Mononuclear cell (primary cell): Measurements from ENCODE around the gene BTBD9. TPM values are rescaled to one million over a fixed set of nuclear protein-coding genes. Genes with fewer than 3 reads are reported as not detected.

Source experiments
- H3K27me3 ChIP-seq: 2 replicates; pipeline ENCODE4 v1.6.0; 2011; ENCODE audit warnings: low read length, control low read depth; ENCODE audit not compliant: insufficient read depth
- H3K4me1 ChIP-seq: 2 replicates; pipeline ENCODE4 v1.5.1; 2011; ENCODE audit warnings: mild to moderate bottlenecking, low read length, control low read depth; ENCODE audit not compliant: insufficient read depth
- H3K4me3 ChIP-seq: 2 replicates; pipeline ENCODE4 v1.5.1; 2011; ENCODE audit warnings: mild to moderate bottlenecking, low read length, moderate library complexity
- H3K9me3 ChIP-seq: 2 replicates; pipeline ENCODE4 v1.5.1; 2011; ENCODE audit warnings: low read depth, mild to moderate bottlenecking, control low read depth, low read length
- total RNA-seq: library from RNA; depleted of rRNA; stranded (reverse); fragments of >200 nt; gene quantifications from one replicate; pipeline ENCODE4 v1.2.3, GENCODE V29; 2012

BTBD9 gene
- total RNA-seq, 1 donor, result 93.7 TPM

- peaks cover 7% of the 10 kb centered on the region for H3K4me1 ChIP-seq
- H3K4me3 ChIP-seq, result no peak overlapping the region
- H3K9me3 ChIP-seq, result no peaks in the 10 kb centered on the region
- H3K27me3 ChIP-seq, result no peaks in the 10 kb centered on the region
Observed at GRCh38 chr6:38157905-38158304, 481.8 kb downstream of the BTBD9 start.

- H3K27me3 ChIP-seq, result no peaks in the 10 kb centered on the region
- H3K9me3 ChIP-seq, result no peaks in the 10 kb centered on the region
- no peak overlapping the region for H3K4me3 ChIP-seq
- H3K4me1 ChIP-seq, result peaks cover 7% of the 10 kb centered on the region
Observed at GRCh38 chr6:38156818-38157565, 482.7 kb downstream of the BTBD9 start.

GRCh38 chr6:38155621-38156204 lies 484.0 kb downstream of the BTBD9 start:
- Histone ChIP-seq H3K27me3 (no peaks in the 10 kb centered on the region), H3K4me3 (no peak overlapping the region), H3K9me3 (no peaks in the 10 kb centered on the region), H3K4me1 (peaks cover 7% of the 10 kb centered on the region)

GRCh38 chr6:38155144-38155543 lies 484.6 kb downstream of the BTBD9 start:
- Histone ChIP-seq H3K4me3 (no peak overlapping the region), H3K27me3 (no peaks in the 10 kb centered on the region), H3K4me1 (peaks cover 7% of the 10 kb centered on the region), H3K9me3 (no peaks in the 10 kb centered on the region)

- Histone ChIP-seq H3K4me3 (no peak overlapping the region), H3K27me3 (no peaks in the 10 kb centered on the region), H3K9me3 (no peaks in the 10 kb centered on the region), H3K4me1 (peaks cover 7% of the 10 kb centered on the region)
Observed at GRCh38 chr6:38154731-38155130, 485.0 kb downstream of the BTBD9 start.

- no peaks in the 10 kb centered on the region for H3K9me3 ChIP-seq
- no peaks in the 10 kb centered on the region for H3K27me3 ChIP-seq
- H3K4me1 ChIP-seq, result peaks cover 7% of the 10 kb centered on the region
- H3K4me3 ChIP-seq, result no peak overlapping the region
Observed at GRCh38 chr6:38153798-38154345, 485.9 kb downstream of the BTBD9 start.

GRCh38 chr6:38153076-38153797 lies 486.5 kb downstream of the BTBD9 start:
- H3K4me1 ChIP-seq, result peaks cover 7% of the 10 kb centered on the region
- no peak overlapping the region for H3K4me3 ChIP-seq
- no peaks in the 10 kb centered on the region for H3K27me3 ChIP-seq
- H3K9me3 ChIP-seq, result no peaks in the 10 kb centered on the region

- Histone ChIP-seq H3K4me3 (no peak overlapping the region), H3K9me3 (no peaks in the 10 kb centered on the region), H3K4me1 (peaks cover 7% of the 10 kb centered on the region), H3K27me3 (no peaks in the 10 kb centered on the region)
Observed at GRCh38 chr6:38152620-38153019, 487.1 kb downstream of the BTBD9 start.

GRCh38 chr6:38151580-38152500 lies 487.9 kb downstream of the BTBD9 start:
- Histone ChIP-seq H3K27me3 (no peaks in the 10 kb centered on the region), H3K9me3 (no peaks in the 10 kb centered on the region), H3K4me1 (peaks cover 7% of the 10 kb centered on the region), H3K4me3 (no peak overlapping the region)

GRCh38 chr6:38150681-38151296 lies 488.9 kb downstream of the BTBD9 start:
- Histone ChIP-seq H3K4me1 (peaks cover 7% of the 10 kb centered on the region), H3K9me3 (no peaks in the 10 kb centered on the region), H3K4me3 (no peak overlapping the region), H3K27me3 (no peaks in the 10 kb centered on the region)

- Histone ChIP-seq H3K27me3 (no peaks in the 10 kb centered on the region), H3K9me3 (no peaks in the 10 kb centered on the region), H3K4me1 (peaks cover 6% of the 10 kb centered on the region), H3K4me3 (no peak overlapping the region)
Observed at GRCh38 chr6:38150021-38150420, 489.7 kb downstream of the BTBD9 start.

- no peak overlapping the region for H3K4me3 ChIP-seq
- H3K4me1 ChIP-seq, result peaks cover 1% of the 10 kb centered on the region
- H3K27me3 ChIP-seq, result no peaks in the 10 kb centered on the region
- no peaks in the 10 kb centered on the region for H3K9me3 ChIP-seq
Observed at GRCh38 chr6:38149531-38149930, 490.2 kb downstream of the BTBD9 start.

- no peaks in the 10 kb centered on the region for H3K4me1 ChIP-seq
- no peaks in the 10 kb centered on the region for H3K9me3 ChIP-seq
- H3K27me3 ChIP-seq, result no peaks in the 10 kb centered on the region
- no peak overlapping the region for H3K4me3 ChIP-seq
Observed at GRCh38 chr6:38148606-38149005, 491.1 kb downstream of the BTBD9 start.

GRCh38 chr6:38146734-38147027 lies 493.0 kb downstream of the BTBD9 start:
- H3K27me3 ChIP-seq, result no peaks in the 10 kb centered on the region
- no peak overlapping the region for H3K4me3 ChIP-seq
- no peaks in the 10 kb centered on the region for H3K9me3 ChIP-seq
- no peaks in the 10 kb centered on the region for H3K4me1 ChIP-seq
